NCI-H2171 treated with DMSO at 0.1 percent for 48 hours (cell line): ENCODE measurements around the gene SCYL3.

Source experiments
- DNase-seq: peaks from one replicate; lab custom pipeline; 2025; lab: John Stamatoyannopoulos, UW

The SCYL3 gene

GRCh38 chr1:169899519-169900217, 6.0 kb upstream of the SCYL3 start:
- no peak for DNase-seq

GRCh38 chr1:169896013-169896412, 2.3 kb upstream of the SCYL3 start:
- no peak for DNase-seq

GRCh38 chr1:169894424-169895145, 889 bp upstream of the SCYL3 start:
- peak; percentile 62 for DNase-seq

GRCh38 chr1:169892927-169893644, 610 bp downstream of the SCYL3 start:
- DNase-seq = no peak

GRCh38 chr1:169892176-169892926, 1.3 kb downstream of the SCYL3 start:
- no peak for DNase-seq

GRCh38 chr1:169891539-169891885, 2.2 kb downstream of the SCYL3 start:
- no peak for DNase-seq

- DNase-seq = no peak
These were observed 2.7 kb downstream of the SCYL3 start for GRCh38 chr1:169890761-169891538.

GRCh38 chr1:169889871-169890270, 3.8 kb downstream of the SCYL3 start:
- DNase-seq = no peak

GRCh38 chr1:169886931-169887330, 6.8 kb downstream of the SCYL3 start:
- DNase-seq = no peak

GRCh38 chr1:169886422-169886821, 7.3 kb downstream of the SCYL3 start:
- no peak for DNase-seq

GRCh38 chr1:169885207-169885606, 8.5 kb downstream of the SCYL3 start:
- DNase-seq = no peak

GRCh38 chr1:169884634-169885033, 9.1 kb downstream of the SCYL3 start:
- DNase-seq = no peak

- no peak for DNase-seq
These were observed 11.6 kb downstream of the SCYL3 start for GRCh38 chr1:169882039-169882511.

GRCh38 chr1:169879034-169879840, 14.5 kb downstream of the SCYL3 start:
- DNase-seq = no peak

GRCh38 chr1:169878498-169878897, 15.2 kb downstream of the SCYL3 start:
- no peak for DNase-seq

- no peak for DNase-seq
These were observed 15.8 kb downstream of the SCYL3 start for GRCh38 chr1:169877800-169878491.

GRCh38 chr1:169874229-169874628, 19.5 kb downstream of the SCYL3 start:
- DNase-seq = no peak

- no peak for DNase-seq
These were observed 20.0 kb downstream of the SCYL3 start for GRCh38 chr1:169873582-169874199.

GRCh38 chr1:169872906-169873305, 20.8 kb downstream of the SCYL3 start:
- no peak for DNase-seq
